ENCODE results near the gene UQCR11.

UQCR11 gene

DNA sequence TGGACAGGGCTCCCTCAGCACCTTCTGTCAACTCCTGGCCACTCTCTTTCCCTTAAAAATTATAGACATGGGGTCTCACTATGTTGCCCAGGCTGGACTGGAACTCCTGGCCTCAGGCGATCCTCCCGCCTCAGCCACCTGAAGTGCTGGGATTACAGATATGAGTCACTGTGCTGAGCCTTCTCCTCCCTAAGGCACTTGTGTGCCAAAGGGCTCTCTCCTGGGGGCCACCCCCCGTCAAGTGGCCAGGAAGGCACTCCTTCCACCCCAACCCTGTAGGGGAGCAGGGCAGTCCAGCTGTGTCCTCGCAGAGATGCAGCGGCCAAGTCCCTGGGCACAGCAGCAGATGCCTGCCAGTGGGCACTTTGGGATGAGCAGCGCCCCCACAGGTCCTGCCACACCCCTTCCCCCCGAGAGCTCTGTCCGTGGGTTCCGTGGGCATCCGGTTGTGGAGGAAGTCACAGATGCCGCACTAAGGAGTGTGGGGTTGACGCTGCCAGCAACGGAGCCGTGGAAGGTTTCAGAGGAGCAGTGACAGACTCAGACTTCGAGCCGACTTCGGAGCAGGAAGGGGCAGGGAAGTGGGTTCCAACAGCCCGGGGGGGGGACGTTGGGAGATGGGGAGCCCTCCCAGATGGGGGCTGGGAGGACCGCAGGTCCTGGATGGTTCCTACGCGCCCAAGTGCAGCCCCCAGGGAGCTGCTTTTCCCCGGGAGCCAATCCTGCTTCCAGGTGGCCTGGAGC lies 3.3 kb upstream of the UQCR11 start:
- in situ Hi-C loops (cut with HindIII; ENCODE audit: low pct_unique_long_range_greater_than_20kb, low sequenced_read_pairs): no loop called here
- no peak for TF ChIP-seq JUND (IDR thresholded peaks at IDR 0.05; ENCODE audit: low read depth)
- no peak for DNase-seq (ENCODE audit: low read depth in 1 of 2, low spot score in 1 of 2)

DNA sequence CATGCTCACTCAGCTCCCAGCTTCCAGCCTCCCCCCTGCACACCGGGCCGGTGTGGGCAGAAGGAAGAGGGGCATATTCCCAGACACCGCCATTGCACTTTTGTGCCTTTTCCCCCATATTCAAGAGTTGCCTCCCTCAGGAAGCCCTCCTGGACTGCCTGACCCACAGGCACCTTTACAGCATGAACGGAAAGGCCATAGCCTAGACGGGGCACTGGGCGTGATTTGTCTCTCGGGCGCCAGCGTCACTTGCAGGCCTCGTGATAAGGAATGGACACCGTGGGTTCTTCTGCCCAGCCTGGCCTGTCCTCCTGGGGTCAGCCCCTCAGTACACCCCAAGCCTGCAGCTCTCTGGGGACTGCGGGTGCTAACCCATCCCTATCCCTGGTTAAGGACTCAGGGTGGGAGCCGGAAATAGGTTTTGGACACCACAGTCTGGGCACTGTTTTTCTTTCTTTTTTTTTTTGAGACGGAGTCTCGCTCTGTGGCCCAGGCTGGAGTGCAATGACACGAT lies 933 bp upstream of the UQCR11 start:
- DNase-seq (ENCODE audit: low read depth in 1 of 2, low spot score in 1 of 2): peak in 1 of 2 experiments; percentile 34
- in situ Hi-C loops (cut with HindIII; ENCODE audit: low pct_unique_long_range_greater_than_20kb, low sequenced_read_pairs): no loop called here
- no peak for TF ChIP-seq JUND (IDR thresholded peaks at IDR 0.05; ENCODE audit: low read depth)

DNA sequence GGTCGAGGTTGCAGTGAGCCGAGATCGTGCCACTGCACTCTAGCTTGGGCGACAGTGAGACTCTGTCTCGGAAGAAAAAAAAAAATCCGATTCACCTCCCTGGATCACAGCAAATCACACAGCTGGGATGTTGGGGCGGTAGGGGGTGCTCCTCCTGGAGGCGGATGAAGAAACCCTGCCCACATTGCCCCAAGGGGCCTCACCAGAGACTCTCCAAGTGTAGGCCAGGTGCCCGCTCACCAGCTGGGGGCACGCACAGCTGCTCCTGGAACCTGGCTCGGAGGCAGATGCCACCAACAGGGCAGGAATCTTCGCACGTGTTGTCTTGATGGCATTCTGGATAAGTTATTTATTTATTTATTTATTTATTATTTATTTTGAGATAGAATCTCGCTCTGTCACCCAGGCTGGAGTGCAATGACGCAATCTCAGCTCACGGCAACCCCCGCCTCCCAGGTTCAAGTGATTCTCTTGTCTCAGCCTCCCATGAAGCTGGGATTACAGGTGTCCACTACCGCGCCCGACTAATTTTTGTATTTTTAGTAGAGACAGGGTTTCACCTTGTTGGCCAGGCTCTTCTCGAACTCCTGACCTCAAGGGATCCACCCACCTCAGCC lies 3.1 kb downstream of the UQCR11 start:
- no peak for TF ChIP-seq JUND (IDR thresholded peaks at IDR 0.05; ENCODE audit: low read depth)
- DNase-seq (ENCODE audit: low read depth in 1 of 2, low spot score in 1 of 2): no peak
- in situ Hi-C loops (cut with HindIII; ENCODE audit: low pct_unique_long_range_greater_than_20kb, low sequenced_read_pairs): no loop called here

DNA sequence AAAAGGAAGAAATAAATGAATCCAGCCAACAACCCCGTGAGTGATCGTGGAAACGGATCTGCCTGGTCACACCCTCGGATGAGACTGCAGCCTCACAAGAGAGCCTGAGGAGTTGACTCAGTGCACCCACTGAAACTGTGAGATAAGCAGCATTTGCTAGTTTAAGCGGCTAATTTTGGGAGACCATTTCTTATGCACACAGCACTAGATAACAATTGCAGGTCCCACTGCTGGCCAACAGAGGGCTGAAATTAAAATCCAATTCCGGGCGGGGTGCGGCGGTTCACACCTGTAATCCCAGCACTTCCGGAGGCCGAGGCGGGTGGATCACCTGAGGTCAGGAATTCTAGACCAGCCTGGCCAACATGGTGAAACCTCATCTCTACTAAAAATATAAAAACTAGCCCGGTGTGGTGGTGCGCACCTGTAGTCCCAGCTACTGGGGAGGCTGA lies 3.6 kb downstream of the UQCR11 start:
- in situ Hi-C loops (cut with HindIII; ENCODE audit: low pct_unique_long_range_greater_than_20kb, low sequenced_read_pairs): no loop called here
- TF ChIP-seq JUND (IDR thresholded peaks at IDR 0.05; ENCODE audit: low read depth): no peak
- DNase-seq (ENCODE audit: low read depth in 1 of 2, low spot score in 1 of 2): no peak

DNA sequence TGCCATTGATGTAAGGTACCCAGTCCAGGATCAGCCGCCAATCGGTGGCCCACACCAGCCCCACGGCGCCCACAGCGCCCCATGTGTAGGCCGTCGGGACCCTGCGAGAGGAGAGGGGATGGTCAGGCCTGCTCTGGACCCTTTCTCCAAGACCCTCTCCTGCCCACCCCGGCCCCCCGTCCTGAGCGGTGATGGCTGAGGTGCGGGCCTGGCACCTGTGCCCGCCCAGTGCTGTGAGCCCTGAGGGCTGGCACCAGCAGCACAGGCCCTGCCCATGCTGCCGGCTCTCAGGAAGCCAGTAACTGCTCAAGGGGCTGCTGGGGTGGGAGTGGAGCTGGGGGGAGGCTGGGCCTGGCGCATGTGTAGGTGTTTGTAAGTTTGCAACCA lies 5.8 kb downstream of the UQCR11 start:
- no peak for TF ChIP-seq JUND (IDR thresholded peaks at IDR 0.05; ENCODE audit: low read depth)
- in situ Hi-C loops (cut with HindIII; ENCODE audit: low pct_unique_long_range_greater_than_20kb, low sequenced_read_pairs): no loop called here
- no peak for DNase-seq (ENCODE audit: low read depth in 1 of 2, low spot score in 1 of 2)

DNA sequence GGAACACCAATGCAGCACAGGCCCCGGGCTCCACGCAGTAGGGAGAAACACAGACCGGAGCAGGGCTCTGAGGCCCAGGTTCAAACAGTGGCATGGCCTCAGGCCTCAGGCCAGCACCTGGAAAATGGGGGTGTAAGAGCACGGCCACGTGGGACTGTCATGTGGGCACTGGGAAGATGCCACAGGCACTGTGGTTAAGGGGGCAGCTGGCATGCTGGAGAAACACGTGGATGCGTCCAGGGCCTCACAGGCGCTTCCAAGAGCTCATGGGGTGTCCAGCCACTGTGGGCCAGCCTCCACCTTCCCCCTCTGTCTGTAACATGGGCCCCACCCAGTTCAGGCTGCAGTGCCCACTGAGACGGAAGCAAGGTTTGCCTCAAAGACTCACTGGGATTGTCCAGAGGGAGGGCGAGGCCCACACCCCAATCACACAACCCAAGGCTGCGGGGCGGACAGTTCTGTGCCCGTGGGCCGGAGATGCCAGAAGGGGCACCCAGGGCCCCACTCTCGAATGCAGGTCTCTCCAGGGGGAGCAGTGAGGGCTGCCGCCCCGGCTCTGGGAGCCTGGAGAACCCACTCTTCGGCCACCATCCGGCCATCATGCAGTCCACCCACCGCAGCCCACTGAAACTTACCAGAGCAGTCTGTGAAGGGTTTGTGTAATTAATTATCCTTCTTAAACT lies 6.3 kb downstream of the UQCR11 start:
- no peak for DNase-seq (ENCODE audit: low read depth in 1 of 2, low spot score in 1 of 2)
- TF ChIP-seq JUND (IDR thresholded peaks at IDR 0.05; ENCODE audit: low read depth): no peak
- in situ Hi-C loops (cut with HindIII; ENCODE audit: low pct_unique_long_range_greater_than_20kb, low sequenced_read_pairs): no loop called here

DNA sequence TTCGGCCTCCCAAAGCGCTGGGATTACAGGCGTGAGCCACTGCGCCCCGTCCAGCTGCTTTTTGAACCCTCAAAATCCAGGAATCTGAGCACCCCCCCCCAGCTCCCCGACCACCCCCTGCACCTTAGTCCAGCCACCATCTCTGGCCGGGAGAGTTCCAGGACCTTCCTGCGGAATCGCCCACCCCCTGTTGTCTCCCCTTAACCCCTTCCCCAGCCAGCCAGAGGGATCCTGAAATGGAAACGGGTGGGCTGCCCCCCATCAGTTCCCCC lies 11.8 kb downstream of the UQCR11 start:
- no peak for DNase-seq (ENCODE audit: low read depth in 1 of 2, low spot score in 1 of 2)
- in situ Hi-C loops (cut with HindIII; ENCODE audit: low pct_unique_long_range_greater_than_20kb, low sequenced_read_pairs): no loop called here
- TF ChIP-seq JUND (IDR thresholded peaks at IDR 0.05; ENCODE audit: low read depth): no peak

DNA sequence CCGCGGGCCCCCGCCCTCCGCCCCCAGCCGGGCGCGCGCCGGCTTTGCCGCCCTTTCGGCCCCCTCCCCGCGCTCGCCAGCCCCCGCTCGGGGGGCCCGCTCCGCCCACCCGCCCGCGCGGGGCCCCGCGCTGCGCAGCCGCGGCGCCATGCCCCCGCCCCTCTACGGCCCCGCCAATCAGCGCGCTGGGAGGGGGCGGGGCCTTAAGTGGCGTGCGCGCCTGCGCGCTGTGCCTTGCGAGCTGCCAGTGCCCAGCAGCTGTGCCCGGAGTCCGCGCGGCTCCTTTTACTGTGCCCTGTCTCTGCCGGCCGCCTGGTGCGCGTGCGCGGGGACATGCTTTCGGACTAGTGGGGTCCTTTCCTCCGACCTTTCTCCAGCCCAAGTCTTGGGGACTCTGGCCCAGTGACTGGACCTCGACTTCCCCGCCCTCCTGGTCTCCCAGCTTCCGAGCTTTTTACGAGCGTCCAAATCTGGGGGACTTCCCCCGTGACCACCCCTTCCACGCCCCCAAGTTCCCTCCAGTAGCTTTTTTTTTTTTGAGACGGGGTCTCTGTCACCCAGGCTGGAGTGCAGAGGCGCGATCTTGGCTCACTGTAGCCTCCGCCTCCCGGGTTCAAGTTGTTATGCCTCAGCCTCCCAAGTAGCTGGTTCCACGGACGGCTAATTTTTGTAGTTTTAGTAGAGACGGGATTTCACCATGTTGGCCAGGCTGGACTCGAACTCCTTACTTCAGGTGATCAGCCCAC lies 12.3 kb downstream of the UQCR11 start, which contains the start of gene MBD3:
MBD3 (minus strand) TSS at position 111 of the 746 bp plus-strand sequence. CDS start 234 bp downstream, outside the sequence.
- DNase-seq (ENCODE audit: low read depth in 1 of 2, low spot score in 1 of 2): peak; percentile 83 to 93
- TF ChIP-seq JUND (IDR thresholded peaks at IDR 0.05; ENCODE audit: low read depth): no peak
- in situ Hi-C loops (cut with HindIII; ENCODE audit: low pct_unique_long_range_greater_than_20kb, low sequenced_read_pairs): no loop called here

DNA sequence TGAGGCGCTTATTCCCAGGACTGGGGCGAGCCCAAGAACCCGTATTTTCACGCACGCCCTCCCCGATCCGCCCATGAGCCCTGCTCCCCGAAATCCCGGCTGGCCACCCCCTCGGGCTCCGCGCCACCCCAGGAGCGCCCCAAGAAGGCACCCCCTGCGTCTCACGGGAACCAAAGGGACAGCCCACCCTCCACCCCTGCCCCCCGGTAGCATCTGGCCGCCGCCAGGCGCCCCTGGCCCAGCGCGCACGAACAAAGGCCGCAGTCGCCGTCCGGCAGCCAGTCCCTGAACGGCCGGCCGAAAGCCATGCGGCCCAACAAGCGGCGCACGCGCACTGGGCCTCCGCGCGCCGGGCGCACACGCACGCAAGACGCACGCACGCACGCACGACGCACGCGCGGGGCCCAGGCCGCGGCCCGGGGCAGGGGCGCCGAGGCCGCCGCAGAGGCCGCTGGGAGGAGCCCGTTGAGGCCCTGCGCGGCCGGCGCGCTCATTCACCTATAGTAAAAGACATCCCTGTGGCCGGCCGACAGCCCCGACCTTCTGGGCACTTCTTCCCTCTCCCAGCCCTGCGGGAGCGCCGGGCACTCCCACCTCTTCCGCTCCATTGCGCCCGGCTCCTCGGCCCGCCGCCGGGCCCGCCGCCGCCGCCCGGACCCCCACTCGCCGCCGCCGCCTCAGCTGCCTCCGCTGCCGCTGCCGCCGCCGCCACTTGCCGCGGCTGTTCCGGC lies 13.1 kb downstream of the UQCR11 start:
- TF ChIP-seq JUND (IDR thresholded peaks at IDR 0.05; ENCODE audit: low read depth): no peak
- DNase-seq (ENCODE audit: low read depth in 1 of 2, low spot score in 1 of 2): peak; percentile 83 to 92
- in situ Hi-C loops (cut with HindIII; ENCODE audit: low pct_unique_long_range_greater_than_20kb, low sequenced_read_pairs): no loop called here

DNA sequence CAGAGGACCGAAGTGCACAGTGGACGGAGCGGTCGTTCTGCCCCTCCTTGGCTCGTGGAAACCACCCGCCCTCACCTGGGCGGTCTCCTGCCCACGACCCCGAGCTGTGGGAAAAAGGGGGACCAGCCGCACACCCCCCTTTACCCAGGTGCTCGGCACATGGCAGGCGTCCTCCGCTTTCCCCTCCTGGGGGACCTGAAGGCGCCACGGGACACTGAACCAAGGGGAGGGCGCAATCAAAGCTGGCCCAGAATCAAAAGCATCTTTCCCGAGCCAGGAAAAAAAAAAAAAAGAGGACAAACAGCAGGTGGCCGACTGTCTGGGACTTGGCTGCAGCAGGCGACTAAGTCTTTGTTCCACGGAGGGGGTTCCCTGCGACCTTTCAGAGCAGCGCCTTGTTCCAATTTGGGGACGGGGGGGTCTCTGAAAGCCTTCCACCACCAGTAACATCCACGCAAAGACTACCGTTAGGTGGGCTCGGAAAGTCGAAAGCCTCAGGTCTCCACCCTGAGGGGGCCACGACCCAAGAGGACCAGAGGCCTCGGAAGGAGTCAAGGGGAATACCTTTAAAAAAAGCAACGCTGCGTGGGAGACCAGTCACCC lies 13.7 kb downstream of the UQCR11 start:
- in situ Hi-C loops (cut with HindIII; ENCODE audit: low pct_unique_long_range_greater_than_20kb, low sequenced_read_pairs): no loop called here
- no peak for TF ChIP-seq JUND (IDR thresholded peaks at IDR 0.05; ENCODE audit: low read depth)
- DNase-seq (ENCODE audit: low read depth in 1 of 2, low spot score in 1 of 2): no peak

DNA sequence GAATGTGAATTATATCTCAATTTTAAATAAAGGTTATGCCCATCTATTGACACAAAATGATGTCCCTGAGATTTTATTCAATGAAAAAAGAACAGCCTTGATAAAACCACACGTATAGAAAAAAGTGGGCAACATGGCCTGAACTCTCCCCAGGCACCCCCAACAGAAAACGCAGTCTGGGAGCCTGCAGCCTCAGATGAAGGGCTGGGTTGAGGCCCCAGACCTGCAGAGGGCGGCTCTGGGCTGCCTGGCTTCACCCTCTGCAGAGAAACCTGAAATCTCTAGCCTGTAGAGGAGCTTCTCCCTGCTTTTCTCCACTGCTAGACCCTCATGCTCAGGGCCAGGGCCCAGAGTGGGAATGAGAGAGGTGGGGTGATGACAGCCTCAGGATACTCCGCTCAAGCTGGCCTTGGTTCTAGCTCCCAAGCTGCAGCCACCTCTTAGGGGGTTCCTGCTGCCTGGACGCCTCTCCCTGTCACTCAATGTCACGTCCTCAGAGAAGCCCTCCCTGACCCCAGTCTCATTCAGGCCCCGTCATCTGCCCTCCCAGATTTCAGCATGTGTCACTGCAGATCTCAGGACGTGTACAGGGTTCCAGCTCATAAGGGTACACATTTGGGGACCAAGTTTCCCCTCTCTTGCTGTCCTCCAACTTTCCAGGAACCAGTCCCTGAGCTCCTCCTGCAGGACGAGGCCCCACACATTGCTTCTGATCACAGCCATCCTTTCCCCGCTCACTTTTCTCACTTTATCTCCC lies 14.4 kb downstream of the UQCR11 start:
- no peak for TF ChIP-seq JUND (IDR thresholded peaks at IDR 0.05; ENCODE audit: low read depth)
- in situ Hi-C loops (cut with HindIII; ENCODE audit: low pct_unique_long_range_greater_than_20kb, low sequenced_read_pairs): no loop called here
- peak in 1 of 2 experiments; percentile 35 for DNase-seq (ENCODE audit: low read depth in 1 of 2, low spot score in 1 of 2)

Measured in T47D (cell line).